GM19395 (cell line): ENCODE results near the gene DNAH6.

ENCODE experiments used
- ATAC-seq: cut with Tn5 transposase; IDR thresholded peaks from one replicate; pipeline ENCODE4 v1.9.1; 2021; ENCODE audit warnings: mild to moderate bottlenecking, moderate library complexity; ENCODE audit not compliant: unreplicated experiment

The DNAH6 gene

DNA sequence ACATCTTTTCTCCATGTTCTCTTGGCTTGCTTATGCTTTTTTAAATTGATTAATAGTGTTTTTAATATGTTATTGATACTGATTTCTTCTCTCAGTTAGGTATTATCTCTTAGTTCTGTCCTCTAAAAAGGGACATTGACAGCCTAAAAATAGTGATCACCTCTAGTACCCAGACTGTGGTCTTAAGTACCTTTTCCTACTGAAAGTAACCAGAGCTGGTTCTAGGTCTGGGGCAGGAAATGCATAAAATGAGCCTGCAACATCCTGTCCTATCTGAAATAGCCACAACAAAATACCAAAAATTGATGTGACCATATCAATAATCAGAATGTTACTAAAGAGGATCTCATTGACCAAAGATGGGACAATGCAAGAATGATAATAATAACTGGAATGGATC lies 113.3 kb downstream of the DNAH6 start:
- no peak for ATAC-seq

DNA sequence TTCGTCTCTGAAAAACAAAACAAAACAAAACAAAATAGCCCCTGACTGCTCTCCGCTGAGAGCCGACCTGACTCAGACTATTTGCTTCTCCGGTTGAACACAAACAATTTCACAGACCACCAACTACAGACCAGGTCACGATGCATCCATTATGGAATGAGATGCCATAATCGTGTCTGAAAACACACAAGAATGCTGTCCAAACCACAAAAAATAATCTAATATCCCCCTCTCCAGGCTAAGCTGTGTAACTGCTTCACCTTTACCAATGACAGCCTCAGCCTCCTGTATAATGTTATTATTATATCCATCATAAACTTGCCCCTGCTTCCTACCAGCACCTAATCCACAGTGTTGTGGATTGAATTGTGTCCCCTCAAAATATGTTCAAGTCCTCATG lies 114.7 kb downstream of the DNAH6 start:
- no peak for ATAC-seq

- no peak for ATAC-seq
Observed at GRCh38 chr2:84631985-84632384, 115.7 kb downstream of the DNAH6 start.

DNA sequence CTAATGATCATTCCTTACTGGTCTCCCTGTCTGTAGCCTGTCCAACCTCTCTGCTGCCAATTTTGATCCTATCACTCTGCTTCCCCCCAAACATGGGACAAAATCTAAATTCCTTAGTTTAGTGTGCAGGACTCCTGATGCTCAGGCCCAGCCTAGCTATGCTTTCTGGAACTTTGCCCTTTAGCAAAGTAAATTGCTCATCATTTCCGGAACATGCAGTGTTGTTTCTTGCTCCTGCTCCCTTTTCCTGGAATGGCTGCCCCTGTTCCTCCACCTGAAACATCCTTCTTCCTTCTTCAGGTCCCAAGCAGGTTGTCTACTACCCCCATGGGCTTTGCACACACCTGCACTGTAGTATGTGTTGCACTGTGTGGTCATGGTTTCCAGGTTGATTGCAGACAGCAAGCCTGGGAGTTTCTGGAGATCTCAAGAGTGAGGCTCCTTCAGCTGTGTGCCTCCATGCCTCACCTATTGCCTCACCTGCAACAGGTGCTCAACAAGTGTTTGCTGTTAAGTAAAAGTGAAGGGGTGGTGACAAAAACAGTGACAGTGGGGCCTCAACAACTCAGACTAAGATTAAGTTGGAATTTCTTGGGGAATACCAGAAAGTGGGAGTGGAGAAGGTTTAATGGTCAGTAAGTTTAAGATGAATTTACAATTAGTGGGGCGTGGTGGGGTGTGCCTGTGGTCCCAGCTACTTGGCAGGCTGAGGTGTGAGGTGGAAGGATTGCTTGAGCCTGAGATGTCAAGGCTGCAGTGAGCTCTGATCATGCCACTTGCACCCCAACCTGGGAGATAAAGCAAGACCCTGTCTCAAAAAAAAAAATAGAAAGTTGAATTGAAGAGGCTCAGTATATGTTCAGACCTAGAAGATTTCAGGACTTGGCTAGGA lies 120.0 kb downstream of the DNAH6 start:
- ATAC-seq = no peak

DNA sequence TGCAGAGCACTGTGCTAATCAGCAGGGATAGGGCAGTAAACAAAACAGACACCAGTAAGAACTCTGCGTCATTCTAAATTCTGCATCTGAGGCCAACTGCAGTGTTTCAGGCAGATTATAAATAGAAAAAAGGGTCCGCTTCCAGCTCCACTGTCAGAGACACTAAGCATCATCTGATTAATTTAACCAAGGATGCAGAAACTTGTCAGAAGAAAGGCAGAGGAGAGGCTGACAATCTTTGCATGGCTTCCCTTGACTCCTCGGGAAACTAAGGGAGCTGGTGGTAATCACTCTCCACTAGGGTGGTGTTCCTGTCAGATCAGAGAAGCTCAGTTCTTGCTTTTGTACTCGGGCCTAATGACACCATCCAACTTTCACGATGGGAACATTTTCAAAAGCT lies 123.5 kb downstream of the DNAH6 start:
- ATAC-seq = no peak

DNA sequence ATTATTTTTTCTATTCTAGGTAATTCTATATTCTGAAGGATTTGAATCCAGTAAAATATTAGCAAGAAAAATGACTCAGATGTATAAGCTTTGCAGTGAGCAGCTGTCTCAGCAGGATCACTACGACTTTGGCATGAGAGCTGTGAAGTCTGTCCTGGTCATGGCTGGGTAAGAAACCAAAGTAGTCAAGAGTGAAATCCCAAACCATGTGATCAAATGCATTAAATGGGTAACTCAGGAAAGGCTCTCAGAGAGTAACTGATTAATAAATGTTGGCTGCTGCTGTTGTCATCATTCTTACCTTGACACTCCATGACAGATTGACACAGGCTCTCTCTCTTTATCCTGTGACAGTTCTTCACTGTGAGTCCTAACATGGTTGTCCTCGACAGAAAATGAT lies 124.1 kb downstream of the DNAH6 start:
- ATAC-seq = no peak

- no peak for ATAC-seq
Observed at GRCh38 chr2:84641021-84641420, 124.7 kb downstream of the DNAH6 start.

GRCh38 chr2:84643991-84644390 lies 127.7 kb downstream of the DNAH6 start:
- ATAC-seq = no peak

DNA sequence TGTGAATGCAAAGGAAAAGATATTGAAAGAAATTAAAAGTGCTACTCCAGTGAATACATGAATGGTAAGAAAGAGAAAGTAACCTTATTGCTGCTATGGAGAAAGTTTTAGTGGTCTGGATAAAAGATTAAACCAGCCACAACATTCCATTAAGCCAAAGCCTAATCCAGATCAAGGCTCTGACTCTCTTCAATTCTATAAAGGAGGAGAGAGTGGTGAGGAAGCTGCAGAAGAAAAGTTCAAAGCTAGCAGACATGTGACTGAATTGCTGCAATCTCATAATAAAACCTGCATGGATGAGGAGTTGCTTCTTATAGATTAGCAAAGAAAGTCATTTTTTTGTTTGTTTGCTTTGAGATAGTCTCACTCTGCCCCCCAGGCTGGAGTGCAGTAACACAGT lies 130.2 kb downstream of the DNAH6 start:
- no peak for ATAC-seq

DNA sequence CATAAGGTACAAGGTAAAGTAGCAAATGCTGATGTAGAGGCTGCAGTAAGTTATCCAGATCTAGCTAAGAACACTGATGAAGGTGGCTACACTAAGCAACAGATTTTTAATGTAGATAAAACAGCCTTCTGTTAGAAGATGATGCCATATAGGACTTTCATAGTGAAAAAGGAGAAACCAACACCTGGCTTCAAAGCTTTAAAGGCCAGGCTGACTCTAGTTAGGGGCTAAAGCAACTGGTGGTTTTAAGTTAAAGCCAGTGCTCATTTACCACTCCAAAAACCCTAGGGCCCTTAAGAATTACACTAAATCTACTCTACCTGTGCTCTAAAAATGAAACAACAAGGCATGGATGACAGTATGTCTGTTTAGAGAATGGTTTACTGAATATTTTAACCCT lies 131.0 kb downstream of the DNAH6 start:
- ATAC-seq = no peak

DNA sequence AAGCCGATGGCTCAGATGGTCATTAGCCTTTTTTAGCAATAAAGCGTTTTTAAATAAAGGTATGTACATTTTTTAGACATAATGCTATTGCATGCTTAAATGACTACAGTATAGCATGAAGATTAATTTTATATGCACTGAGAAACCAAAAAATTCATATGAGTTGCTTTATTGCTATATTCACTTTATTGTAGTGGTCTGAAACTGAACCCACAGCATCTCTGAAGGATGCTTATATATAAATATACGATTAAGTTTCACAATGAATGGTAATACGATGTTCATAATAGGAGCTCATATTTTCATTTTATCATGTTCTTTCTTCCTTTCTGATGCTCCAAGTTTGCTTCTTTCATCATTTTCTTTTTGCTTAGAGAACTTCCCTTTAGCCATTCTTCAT lies 132.8 kb downstream of the DNAH6 start:
- no peak for ATAC-seq

DNA sequence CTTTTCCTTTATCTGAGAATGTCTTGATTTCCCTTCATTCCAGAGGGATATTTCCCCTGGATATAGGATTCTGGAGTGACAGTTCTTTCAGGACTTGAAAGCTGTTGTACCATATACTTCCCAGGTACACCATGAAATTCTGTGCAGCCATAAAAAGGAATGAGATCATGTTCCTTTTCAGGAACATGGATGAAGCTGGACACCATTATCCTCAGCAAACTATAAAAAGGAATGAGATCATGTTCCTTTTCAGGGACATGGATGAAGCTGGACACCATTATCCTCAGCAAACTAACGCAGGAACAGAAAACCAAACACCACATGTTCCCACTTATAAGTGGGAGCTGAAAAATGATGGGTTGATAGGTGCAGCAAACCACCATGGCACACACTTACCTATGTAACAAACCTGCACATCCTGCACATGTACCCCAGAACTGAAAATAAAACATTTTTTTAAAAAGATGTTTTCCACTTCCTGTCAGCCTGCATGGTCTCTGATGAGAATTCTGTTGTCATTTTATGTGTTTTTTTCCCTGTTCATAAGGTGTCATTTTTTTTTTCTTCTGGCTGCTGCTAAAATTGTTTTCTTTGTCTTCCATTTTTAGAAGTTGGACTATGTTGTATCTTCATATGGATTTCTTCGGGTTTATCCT lies 133.3 kb downstream of the DNAH6 start:
- ATAC-seq = no peak

DNA sequence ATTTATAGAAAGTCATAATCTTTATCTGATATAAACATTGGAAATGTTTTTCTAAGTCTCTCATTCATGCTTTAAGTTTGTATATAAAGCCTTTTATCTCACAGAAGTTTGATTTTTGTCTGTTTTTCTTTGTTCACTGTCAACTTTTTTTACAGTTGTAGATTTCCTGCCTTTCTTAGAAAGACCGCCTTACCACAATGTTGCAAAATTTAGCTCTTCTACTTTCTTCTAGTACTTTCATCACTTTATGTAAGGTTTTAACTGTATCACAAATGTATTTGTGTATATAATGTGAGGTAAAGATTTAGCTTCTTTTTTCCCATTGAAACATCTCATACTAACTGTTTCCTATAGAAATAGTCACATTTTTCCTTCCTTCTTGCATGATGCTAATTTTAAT lies 136.1 kb downstream of the DNAH6 start:
- ATAC-seq = no peak

- ATAC-seq = no peak
Observed at GRCh38 chr2:84653302-84653701, 137.0 kb downstream of the DNAH6 start.

GRCh38 chr2:84654414-84654813 lies 138.1 kb downstream of the DNAH6 start:
- no peak for ATAC-seq

- no peak for ATAC-seq
Observed at GRCh38 chr2:84669122-84669521, 152.8 kb downstream of the DNAH6 start.

- no peak for ATAC-seq
Observed at GRCh38 chr2:84674099-84674498, 157.8 kb downstream of the DNAH6 start.

DNA sequence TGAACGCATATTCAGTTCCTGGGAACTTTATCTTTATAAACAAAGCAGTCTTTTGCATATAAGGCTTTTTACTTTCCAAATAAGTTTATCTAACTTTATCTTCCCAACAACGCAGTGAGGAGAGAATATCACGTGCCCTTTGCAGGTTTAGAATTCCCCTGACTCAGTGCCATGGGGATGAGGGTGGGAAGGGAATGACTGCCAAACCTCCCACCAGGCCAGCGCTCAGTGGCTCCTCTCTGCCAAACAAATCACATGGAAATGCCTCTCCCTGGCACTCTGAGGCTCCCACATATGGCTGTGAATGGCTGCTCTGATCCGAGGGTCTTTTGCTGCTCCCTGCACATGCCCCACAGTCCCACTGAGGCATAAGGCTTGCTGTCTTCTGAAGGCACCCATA lies 158.3 kb downstream of the DNAH6 start:
- ATAC-seq = no peak

DNA sequence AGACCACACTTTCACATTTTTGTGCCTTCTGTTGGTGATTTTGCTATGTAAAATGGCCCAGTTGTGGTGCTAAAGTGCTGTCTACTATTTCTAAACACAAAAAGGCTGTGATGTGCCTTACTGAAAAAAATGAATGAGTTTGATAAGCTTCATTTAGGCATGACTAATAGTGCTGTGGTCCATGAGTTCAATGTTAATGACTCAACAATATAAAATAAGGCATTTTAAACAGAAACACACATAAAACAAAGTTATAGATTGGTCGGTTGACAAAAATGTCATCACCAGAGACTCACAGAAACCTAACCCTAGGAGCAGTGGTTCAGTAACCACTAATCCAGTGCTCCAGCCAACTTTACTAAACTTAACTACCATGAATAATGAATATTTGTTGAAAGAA lies 160.0 kb downstream of the DNAH6 start:
- ATAC-seq = no peak

GRCh38 chr2:84678214-84678613 lies 161.9 kb downstream of the DNAH6 start:
- ATAC-seq = no peak

- no peak for ATAC-seq
Observed at GRCh38 chr2:84686783-84687476, 170.6 kb downstream of the DNAH6 start.
